OCI-LY7 (cell line): ENCODE measurements around the gene IMPA2. TPM values are rescaled to one million over a fixed set of nuclear protein-coding genes. Genes with fewer than 3 reads are reported as not detected.

Experiments
- BruUV-seq: library from RNA; stranded (reverse); fragments of 400-500 nt; replicated peaks from 2 replicates; lab custom pipeline; 2021; lab: Mats Ljungman, UMichigan
- CTCF ChIA-PET: fragments of 300-600 bp; sonication (Branson Sonifier 250); formaldehyde crosslinking; loops from one replicate; lab custom pipeline; 2022; ENCODE audit warnings: antibody characterized with exemption; ENCODE audit not compliant: unreplicated experiment; lab: Charles Lee
- POLR2A ChIA-PET: fragments of 300-600 bp; sonication (Branson Sonifier 250); formaldehyde crosslinking; loops from one replicate; lab custom pipeline; 2022; ENCODE audit warnings: antibody characterized with exemption; lab: Charles Lee
- DNase-seq: peaks from one replicate; pipeline ENCODE4 v3.0.0-alpha.2; 2015; ENCODE audit warnings: low spot score
- H2AFZ ChIP-seq: fragments of 200-600 bp; sonication (generic), shearing (Covaris generic); 2 replicates; pipeline ENCODE4 v1.6.1; 2014; ENCODE audit warnings: mild to moderate bottlenecking, antibody characterized with exemption, low read length, moderate library complexity
- H3K27ac ChIP-seq: fragments of 200-600 bp; sonication (generic); 2 replicates; pipeline ENCODE4 v1.5.1; 2014; ENCODE audit warnings: mixed run types, low read depth, mild to moderate bottlenecking, moderate library complexity, low read length, inconsistent platforms; ENCODE audit not compliant: poor library complexity, severe bottlenecking
- H3K36me3 ChIP-seq: fragments of 200-600 bp; sonication (generic); 2 replicates; pipeline ENCODE4 v1.6.1; 2014; ENCODE audit warnings: mild to moderate bottlenecking, antibody characterized with exemption, low read length, moderate library complexity, mixed read lengths; ENCODE audit not compliant: insufficient read depth
- H3K4me1 ChIP-seq: fragments of 200-600 bp; sonication (generic); 2 replicates; pipeline ENCODE4 v1.5.1; 2014; ENCODE audit warnings: mild to moderate bottlenecking, low read length; ENCODE audit not compliant: insufficient read depth, poor library complexity, severe bottlenecking
- H3K4me2 ChIP-seq: fragments of 200-600 bp; sonication (generic); 2 replicates; pipeline ENCODE4 v1.6.1; 2014; ENCODE audit warnings: mild to moderate bottlenecking, low read length
- H3K4me3 ChIP-seq: fragments of 200-600 bp; sonication (generic); 2 replicates; pipeline ENCODE4 v1.5.1; 2014; ENCODE audit warnings: mild to moderate bottlenecking, low read depth, low read length; ENCODE audit not compliant: poor library complexity, severe bottlenecking
- H3K79me2 ChIP-seq: fragments of 200-600 bp; sonication (generic); 2 replicates; pipeline ENCODE4 v1.6.1; 2016; ENCODE audit warnings: low read depth, mild to moderate bottlenecking, low read length, moderate library complexity, mixed read lengths; ENCODE audit not compliant: insufficient read depth
- H3K9me2 ChIP-seq: fragments of 200-600 bp; sonication (generic); 2 replicates; pipeline ENCODE4 v1.6.1; 2016; ENCODE audit warnings: mild to moderate bottlenecking, low read length, mixed read lengths; ENCODE audit not compliant: insufficient read depth
- H3K9me3 ChIP-seq: fragments of 200-600 bp; sonication (generic); 2 replicates; pipeline ENCODE4 v1.6.1; 2014; ENCODE audit warnings: mild to moderate bottlenecking, mixed run types, low read length, mixed read lengths
- H4K20me1 ChIP-seq: fragments of 200-600 bp; sonication (generic); 2 replicates; pipeline ENCODE4 v1.6.1; 2014; ENCODE audit warnings: mild to moderate bottlenecking, antibody characterized with exemption, low read length, moderate library complexity, mixed read lengths; ENCODE audit not compliant: insufficient read depth
- EZH2phosphoT487 ChIP-seq: fragments of 200-600 bp; sonication (generic); IDR thresholded peaks from 2 replicates; pipeline ENCODE4 v1.6.1; 2018; ENCODE audit warnings: low read depth, borderline replicate concordance, mild to moderate bottlenecking, mixed run types, antibody characterized with exemption, low read length, moderate library complexity, mixed read lengths
- intact Hi-C: fragments of 100-400 bp; cut with micrococcal nuclease; formaldehyde crosslinking; loops from one replicate; pipeline ENCODE4 v1.10.0; 2022; ENCODE audit not compliant: unreplicated experiment
- total RNA-seq, 2 experiments: library from RNA; depleted of rRNA in 1 of 2; stranded (reverse); fragments of >200 nt in 1 of 2; shearing (Covaris generic) in 1 of 2; gene quantifications; 2 replicates each; pipeline ENCODE4 v1.2.3, GENCODE V29; 2014 to 2022
- TF ChIP-seq, protein P1 (sequence below): fragments of 200-600 bp; sonication (generic); conservative IDR thresholded peaks from 2 replicates; pipeline ENCODE4 v1.5.1; 2014; ENCODE audit warnings: mild to moderate bottlenecking, antibody characterized with exemption, low read length, moderate library complexity, mixed read lengths

IMPA2 gene
- total RNA-seq, 2 experiments from 2014 or later = 51.9 to 59.0 TPM

DNA sequence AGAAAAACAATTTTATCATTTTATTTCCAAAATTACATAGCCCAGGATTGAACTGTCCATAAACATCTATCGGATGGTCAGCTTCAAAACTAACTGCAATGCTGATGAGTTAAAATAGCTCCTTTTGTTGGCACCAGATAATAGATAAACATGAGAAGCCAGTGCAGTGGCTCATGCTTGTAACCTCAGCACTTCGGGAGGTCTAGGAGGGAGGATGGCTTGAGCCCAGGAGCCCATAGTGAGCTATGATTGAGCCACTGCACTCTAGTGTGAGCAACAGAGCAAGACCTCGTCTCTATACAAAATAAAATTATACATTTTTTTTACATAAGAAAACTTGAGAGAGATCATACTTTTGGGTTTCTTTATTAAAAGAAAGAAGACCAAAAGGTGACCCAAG lies 34.6 kb upstream of the IMPA2 start:
- no peaks in the 10 kb centered on the region for H3K79me2 ChIP-seq
- peak overlapping the region; percentile 72 for H2AFZ ChIP-seq
- POLR2A ChIA-PET = interaction anchor here (0.7 kb wide), 1 partner anchor 10 kb away, joined by 3 read pairs; no protein-coding TSS in a partner anchor
- peaks cover 6% of the 10 kb centered on the region for H3K4me1 ChIP-seq
- H3K9me3 ChIP-seq = no peaks in the 10 kb centered on the region
- H4K20me1 ChIP-seq = no peaks in the 10 kb centered on the region
- intact Hi-C loops = no loop called here
- no peaks in the 10 kb centered on the region for H3K9me2 ChIP-seq
- DNase-seq = no peak
- H3K36me3 ChIP-seq = no peaks in the 10 kb centered on the region
- TF ChIP-seq EZH2phosphoT487 = no peak
- TF ChIP-seq, protein P1, sequence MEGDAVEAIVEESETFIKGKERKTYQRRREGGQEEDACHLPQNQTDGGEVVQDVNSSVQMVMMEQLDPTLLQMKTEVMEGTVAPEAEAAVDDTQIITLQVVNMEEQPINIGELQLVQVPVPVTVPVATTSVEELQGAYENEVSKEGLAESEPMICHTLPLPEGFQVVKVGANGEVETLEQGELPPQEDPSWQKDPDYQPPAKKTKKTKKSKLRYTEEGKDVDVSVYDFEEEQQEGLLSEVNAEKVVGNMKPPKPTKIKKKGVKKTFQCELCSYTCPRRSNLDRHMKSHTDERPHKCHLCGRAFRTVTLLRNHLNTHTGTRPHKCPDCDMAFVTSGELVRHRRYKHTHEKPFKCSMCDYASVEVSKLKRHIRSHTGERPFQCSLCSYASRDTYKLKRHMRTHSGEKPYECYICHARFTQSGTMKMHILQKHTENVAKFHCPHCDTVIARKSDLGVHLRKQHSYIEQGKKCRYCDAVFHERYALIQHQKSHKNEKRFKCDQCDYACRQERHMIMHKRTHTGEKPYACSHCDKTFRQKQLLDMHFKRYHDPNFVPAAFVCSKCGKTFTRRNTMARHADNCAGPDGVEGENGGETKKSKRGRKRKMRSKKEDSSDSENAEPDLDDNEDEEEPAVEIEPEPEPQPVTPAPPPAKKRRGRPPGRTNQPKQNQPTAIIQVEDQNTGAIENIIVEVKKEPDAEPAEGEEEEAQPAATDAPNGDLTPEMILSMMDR = no peak
- BruUV-seq = no TSS peak
- CTCF ChIA-PET = no interaction called here
- peak overlapping the region; percentile 13; the same call in 1 of the 2 replicates for H3K4me2 ChIP-seq
- no peak overlapping the region for H3K4me3 ChIP-seq
- H3K27ac ChIP-seq = no peak overlapping the region

- peak overlapping the region; percentile 13; the same call in 1 of the 2 replicates for H3K4me2 ChIP-seq
- H4K20me1 ChIP-seq = no peaks in the 10 kb centered on the region
- ChIA-PET CTCF (interaction anchor here (0.6 kb wide), 1 partner anchor 10 kb away, joined by 3 read pairs; no protein-coding TSS in a partner anchor), POLR2A (interaction anchor here (0.7 kb wide), 1 partner anchor 11 kb away, joined by 3 read pairs; no protein-coding TSS in a partner anchor)
- TF ChIP-seq EZH2phosphoT487 = no peak
- TF ChIP-seq, protein P1 = no peak
- no peaks in the 10 kb centered on the region for H3K9me2 ChIP-seq
- H2AFZ ChIP-seq = peak overlapping the region; percentile 72
- H3K4me3 ChIP-seq = no peak overlapping the region
- no peak for DNase-seq
- no peak overlapping the region for H3K27ac ChIP-seq
- intact Hi-C loops = no loop called here
- peaks cover 6% of the 10 kb centered on the region for H3K4me1 ChIP-seq
- H3K36me3 ChIP-seq = no peaks in the 10 kb centered on the region
- no TSS peak for BruUV-seq
- H3K79me2 ChIP-seq = no peaks in the 10 kb centered on the region
- no peaks in the 10 kb centered on the region for H3K9me3 ChIP-seq
These were observed 33.8 kb upstream of the IMPA2 start for GRCh38 chr18:11947214-11948191.
